Stromal cell of bone marrow (primary cell): ENCODE measurements around the gene PAH.

Experiments used
- DNase-seq: peaks from one replicate; pipeline ENCODE4 v3.0.0-alpha.2; 2012; ENCODE audit warnings: low read depth

PAH gene

DNA sequence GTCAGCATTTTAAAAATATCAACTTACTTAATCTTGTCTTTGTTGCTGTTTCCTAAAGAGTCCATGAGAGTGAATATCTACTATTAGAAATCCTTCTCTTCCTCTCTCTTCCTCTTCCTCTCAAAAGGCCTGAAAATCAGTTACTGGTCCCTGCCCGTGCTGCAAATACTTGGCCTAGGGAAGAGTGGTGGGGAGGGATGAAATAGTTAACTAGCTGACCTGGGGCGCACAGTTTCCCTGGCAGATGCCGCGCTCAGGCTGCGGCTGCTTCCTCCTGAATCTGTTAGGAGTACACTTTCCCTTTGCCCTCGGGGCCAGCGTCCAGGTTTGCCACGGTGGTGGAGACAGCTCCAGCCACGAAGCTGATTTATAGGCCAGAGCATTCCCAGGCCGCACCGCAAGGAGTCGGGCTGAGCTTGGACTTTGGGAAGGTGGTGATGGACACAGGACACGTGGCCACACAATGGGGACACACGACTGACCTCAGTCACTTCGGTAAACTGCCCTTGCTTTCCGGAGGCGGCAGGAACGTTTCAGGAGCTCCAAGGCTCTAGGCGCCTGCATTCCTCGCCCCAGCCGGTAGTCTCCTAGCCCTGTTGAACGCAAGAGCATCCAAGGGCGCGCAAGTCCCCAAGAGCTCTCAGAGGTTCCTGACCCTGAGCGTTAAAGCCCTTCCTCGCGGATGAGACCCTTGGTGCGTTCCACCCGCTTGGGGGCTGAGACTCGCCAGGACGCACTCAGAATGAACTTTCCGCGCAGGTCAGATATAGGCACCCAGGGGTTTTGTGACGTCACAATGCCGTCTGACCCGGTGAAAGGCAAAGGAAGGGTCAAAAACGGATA, 33.3 kb upstream of the PAH start:
- DNase-seq, result no peak

- no peak for DNase-seq
Measured at GRCh38 chr12:102948941-102949352, 31.9 kb upstream of the PAH start.

- DNase-seq, result no peak
Measured at GRCh38 chr12:102946042-102946441, 29.0 kb upstream of the PAH start.

GRCh38 chr12:102939670-102940222, 22.7 kb upstream of the PAH start:
- no peak for DNase-seq

GRCh38 chr12:102939059-102939458, 22.0 kb upstream of the PAH start:
- no peak for DNase-seq

DNA sequence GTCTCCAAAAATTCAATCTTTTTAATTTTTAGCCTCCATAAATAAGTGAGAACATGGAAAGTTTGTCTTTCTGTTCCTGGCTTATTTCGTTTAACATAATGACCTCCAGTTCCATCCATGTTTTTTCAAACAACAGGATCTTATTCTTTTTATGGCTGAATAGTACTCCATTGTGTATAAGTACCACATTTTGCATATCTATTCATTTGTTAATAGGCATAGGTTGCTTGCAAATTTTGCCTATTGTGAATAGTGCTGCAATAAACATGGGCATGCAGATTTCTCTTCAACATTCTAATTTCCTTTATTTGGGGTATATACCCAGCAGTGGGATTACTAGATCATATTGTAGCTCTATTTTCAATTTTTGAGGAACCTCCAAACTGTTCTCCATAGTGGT, 16.1 kb upstream of the PAH start:
- DNase-seq, result no peak

DNA sequence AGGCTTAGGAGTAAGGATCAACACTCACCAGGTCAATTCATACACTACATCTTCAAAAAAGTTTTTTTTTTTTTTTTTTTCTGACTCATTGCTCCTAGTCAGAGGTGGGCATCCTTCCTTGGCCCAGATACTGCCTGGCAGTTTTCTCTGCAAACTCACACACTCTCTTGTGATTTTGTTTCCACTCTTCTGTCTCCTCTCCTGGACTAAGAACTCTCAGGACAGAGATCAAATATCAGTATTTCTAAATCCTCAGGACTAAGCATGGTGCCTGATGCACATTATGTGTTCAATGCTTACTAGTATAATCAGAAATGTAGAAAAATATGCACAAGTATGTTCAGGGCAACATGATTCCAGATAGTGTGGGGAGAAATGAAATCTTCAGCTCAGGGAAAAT, 10.2 kb upstream of the PAH start:
- no peak for DNase-seq

DNA sequence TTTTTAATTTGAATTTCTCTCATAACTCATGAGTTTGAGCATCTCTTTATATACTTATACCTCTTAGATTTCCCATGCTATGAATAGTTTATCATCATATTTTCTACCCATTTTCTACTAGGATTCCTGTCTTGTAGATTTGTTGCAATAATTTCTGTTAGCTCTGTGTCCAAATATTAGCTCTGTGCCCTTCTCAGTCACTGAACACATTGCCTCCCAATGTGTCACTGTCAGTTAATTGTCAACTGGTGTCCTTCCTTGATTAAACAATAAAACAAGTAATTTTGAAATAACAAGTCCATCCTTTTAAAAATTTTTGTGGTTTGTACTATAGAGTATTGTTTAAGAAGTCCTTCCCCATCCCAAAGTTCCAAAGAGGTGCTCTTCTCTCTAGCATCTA, 4.2 kb upstream of the PAH start:
- DNase-seq, result no peak

- no peak for DNase-seq
Measured at GRCh38 chr12:102920271-102920670, 3.2 kb upstream of the PAH start.

DNA sequence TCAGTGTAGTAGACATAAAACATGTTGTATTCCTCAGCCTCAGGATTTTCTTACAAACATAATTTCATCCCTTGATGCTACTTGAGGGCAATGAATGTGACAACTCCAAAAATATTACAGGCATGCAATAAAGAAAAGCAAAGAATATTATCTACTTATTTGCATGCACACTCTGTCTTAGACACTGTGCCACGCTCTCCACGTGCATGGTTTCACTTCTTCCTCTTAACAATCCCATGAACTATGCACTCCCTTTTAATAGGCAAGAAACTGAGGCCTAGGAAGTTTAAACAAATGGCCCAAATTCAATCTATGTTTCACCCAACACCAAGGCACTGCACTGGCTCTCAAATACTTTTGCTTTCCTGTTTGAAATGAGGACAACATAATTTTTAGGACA, 1.8 kb upstream of the PAH start:
- no peak for DNase-seq

DNA sequence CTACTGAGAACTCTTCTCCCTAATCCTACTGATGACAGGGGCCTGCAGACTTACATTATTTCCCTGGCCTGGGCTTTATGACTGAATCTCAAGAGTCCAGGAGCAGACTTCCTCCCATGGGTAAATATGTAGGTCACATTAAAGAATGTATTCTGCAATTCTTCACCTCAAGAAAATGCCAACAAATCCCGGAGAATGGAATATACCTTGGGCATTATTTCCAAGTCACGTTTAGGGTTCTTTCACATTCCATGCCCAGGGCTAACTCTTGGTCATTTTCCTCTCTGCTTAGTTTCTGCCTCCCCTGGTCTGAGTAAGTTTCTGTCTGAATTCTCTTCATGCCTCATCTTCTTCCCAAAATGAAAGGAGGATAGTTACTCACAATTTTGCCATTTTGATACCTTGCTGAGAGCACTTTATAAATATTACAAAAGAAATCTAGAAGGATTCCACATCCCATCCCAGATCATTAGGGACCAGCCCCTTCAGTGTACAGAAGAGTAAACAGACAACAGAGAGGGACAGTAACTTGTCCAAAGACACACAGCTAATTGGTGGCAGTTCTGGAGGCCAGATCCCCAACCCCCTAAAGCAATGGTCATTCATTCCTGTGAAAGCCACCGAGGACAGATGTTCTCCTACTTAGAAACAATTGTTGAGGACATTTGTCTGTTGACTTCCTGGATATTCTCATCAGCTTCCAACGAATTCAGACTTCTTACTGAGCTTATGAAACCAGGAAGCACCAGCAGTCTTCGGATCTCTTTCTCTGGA, 605 bp downstream of the PAH start:
- no peak for DNase-seq

DNA sequence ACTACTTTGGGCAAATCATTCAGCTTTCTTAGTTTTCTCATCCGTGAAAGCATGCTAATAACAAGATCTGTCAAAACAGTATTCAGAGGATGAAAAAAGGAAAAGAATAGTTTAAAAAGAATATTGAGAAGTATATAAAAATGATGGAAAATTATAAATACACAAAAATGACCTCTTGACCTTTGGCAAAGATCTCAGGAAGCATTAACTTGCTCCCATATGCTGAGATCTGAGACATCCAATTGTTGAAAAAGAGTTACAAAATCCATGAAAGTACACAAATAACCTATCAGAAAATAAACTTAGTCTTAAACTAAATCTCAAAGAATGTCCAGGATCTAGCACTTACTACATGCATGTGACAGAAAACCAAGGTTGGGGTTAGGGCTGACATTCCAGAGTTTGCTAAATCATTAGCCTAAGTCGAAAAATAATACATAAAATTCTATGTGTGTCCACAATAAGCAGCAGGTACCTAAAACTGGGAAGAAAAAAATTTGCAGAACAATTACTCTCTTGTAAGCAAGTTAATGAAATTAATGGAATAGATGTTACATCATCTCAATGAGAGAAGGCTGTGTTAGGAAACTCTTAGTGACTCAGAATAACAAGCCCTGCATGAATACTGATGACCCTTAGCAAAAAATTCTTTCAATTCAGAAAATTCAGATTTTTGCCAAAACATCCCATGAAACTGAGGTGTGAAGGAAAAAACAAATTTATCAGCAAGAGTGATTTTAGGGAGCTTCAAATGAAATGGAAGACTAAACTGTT, 3.4 kb downstream of the PAH start:
- DNase-seq, result no peak

- DNase-seq, result no peak
Measured at GRCh38 chr12:102912258-102912657, 4.8 kb downstream of the PAH start.

- DNase-seq, result no peak
Measured at GRCh38 chr12:102911320-102911719, 5.7 kb downstream of the PAH start.

DNA sequence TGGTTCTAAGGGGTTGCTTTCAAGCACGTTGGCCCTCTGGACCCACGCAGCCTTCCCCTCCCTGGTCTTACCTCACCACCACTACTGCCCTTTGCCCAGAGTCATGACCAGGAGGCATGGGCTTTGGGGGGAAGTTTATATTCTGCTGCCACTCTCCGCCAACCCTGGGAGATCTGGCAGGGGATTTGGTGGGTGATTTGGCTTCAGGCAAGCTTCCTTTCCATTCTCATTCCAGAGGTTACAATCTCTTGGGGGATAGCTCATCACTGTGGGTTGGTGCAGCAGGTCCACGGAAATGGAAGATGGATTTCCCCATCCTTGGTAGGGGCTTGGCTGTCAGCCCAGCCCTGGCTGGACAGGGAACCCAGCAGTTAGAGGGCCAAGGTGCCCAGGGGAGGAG, 6.3 kb downstream of the PAH start:
- DNase-seq, result no peak

- no peak for DNase-seq
Measured at GRCh38 chr12:102910137-102910536, 6.9 kb downstream of the PAH start.

DNA sequence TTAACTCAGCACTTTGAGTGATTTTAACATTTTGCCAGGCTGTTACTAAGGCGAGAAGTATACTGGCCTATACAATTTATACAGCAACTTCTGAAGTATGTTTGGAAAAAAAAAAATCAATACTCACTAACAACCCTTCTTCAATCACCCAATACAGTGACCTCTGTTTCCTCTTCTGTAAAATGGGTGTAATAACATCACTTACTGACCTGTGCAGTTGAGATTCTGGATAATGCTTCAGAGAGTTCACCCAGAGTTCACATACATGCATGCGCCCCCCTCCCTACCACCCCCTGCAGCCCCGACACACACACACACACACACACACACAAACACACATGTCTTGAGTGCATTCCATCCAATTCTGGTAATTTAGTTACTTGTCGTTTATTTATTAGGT, 9.1 kb downstream of the PAH start:
- no peak for DNase-seq

- DNase-seq, result no peak
Measured at GRCh38 chr12:102905229-102905628, 11.8 kb downstream of the PAH start.

DNA sequence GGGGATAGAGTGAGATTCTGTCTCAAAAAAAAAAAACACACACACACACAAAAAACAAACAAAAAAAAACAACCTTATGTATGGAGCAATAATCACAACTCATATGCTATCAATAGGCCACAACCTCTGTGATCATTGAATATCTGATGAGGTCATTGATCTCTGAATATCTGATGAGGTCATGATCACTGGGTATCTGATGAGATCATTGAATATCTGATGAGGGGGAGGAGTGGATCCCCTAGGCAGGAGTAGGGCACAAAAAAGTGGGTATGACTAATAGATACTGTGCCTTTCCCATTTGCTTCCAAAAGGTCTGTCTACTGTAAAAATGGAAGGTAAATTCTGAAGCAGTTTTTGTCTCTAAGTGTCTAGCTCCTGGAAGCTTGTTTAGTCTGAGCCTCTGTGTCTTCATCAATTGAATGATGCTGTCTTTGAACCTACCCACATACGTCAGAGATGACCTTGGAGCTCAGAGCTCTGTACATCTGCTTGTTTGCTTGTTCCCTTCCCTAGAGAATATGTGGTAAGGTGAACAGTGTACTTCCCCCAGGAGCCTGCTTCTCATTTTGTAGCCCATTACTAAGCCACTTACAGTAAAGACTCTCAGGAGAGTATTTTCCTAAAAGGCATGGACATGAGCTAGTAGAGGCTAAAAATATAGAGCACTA, 13.6 kb downstream of the PAH start:
- DNase-seq, result no peak

DNA sequence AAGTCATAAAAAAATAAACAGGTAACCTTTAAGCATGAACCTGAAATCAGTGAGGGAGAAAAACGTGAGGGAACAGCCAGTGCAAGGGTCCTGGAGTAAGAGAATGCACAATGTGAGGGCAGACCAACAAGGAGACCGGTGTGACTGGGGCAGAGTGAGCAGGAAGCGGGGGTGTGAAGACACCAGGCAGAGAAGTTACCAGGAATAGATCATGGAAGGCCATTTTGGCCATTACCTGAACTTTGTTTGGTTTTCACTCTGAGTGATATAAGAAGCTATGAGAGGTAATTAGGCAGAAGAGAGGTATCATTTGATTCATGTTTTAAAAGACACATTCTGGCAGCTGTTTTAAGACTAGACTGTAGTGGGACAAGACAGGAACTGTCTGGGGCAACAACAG, 15.0 kb downstream of the PAH start:
- no peak for DNase-seq

DNA sequence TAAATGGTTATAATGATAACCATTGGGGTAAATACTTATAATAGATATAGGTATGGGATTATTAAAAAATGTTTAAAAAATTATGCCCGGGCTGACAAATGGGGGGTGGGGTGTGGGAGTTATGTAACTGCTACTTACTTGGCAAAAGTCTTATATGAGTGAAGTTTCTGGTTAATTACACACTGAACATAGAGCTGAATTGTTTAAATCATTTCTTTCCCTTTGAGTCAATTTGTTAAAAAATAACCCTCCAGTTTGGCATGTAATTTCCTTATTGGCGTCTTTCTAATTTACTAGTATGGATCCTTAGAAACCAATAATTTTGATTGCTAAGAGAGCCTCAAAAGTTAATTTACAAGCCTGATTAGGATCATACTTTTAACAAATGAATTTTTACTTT, 16.7 kb downstream of the PAH start:
- DNase-seq, result no peak

GRCh38 chr12:102896067-102896466, 21.0 kb downstream of the PAH start:
- DNase-seq, result no peak
